H1 (cell line): ENCODE measurements around the gene ARMC10. TPM values are rescaled to one million over a fixed set of nuclear protein-coding genes. Genes with fewer than 3 reads are reported as not detected.
A peak's percentile ranks its signal among the peaks of the same experiment; 100 is the strongest.

Source experiments
- BRCA1 ChIP-seq: IDR thresholded peaks from 2 replicates; pipeline ENCODE4 v1.6.1; 2012; ENCODE audit warnings: low read depth, low read length, improper control_type of control experiment
- CBX5 ChIP-seq: fragments of 300-800, 300-1000 bp; sonication (generic); IDR thresholded peaks from 2 replicates; pipeline ENCODE4 v1.7.1; 2016; ENCODE audit warnings: antibody characterized with exemption, low read length, low read depth
- CEBPB ChIP-seq: IDR thresholded peaks from 2 replicates; pipeline ENCODE4 v1.6.1; 2012; ENCODE audit warnings: low read depth, low read length
- CHD1 ChIP-seq: IDR thresholded peaks from 2 replicates; pipeline ENCODE4 v1.6.1; 2012; ENCODE audit warnings: low read depth, low read length, improper control_type of control experiment
- EGR1 ChIP-seq: IDR thresholded peaks from 2 replicates; pipeline ENCODE4 v1.6.1; 2011; ENCODE audit warnings: low read depth, low read length, borderline replicate concordance
- EP300 ChIP-seq, 2 experiments: IDR thresholded peaks; 1 replicate in 1 of 2; 2 replicates in 1 of 2; pipeline ENCODE4 v1.6.1; 2011 to 2012; ENCODE audit warnings: low read depth in 2 of 2, low read length in 2 of 2, mild to moderate bottlenecking in 2 of 2, borderline replicate concordance in 1 of 2, inconsistent platforms in 1 of 2, moderate library complexity in 1 of 2
- EZH2 ChIP-seq: fragments of 200-600 bp; sonication (generic); IDR thresholded peaks from 2 replicates; pipeline ENCODE4 v1.7.1; 2012; ENCODE audit warnings: low read depth, mild to moderate bottlenecking, moderate library complexity, low read length, inconsistent platforms; ENCODE audit not compliant: severe bottlenecking
- FOSL1 ChIP-seq: IDR thresholded peaks from 2 replicates; pipeline ENCODE4 v1.6.1; 2011; ENCODE audit warnings: mild to moderate bottlenecking, low read depth, low read length, moderate library complexity; ENCODE audit not compliant: insufficient read depth
- GTF2F1 ChIP-seq: IDR thresholded peaks from 2 replicates; pipeline ENCODE4 v1.6.1; 2012; ENCODE audit warnings: low read depth, low read length, improper control_type of control experiment, borderline replicate concordance
- HDAC2 ChIP-seq, 2 experiments: fragments of 300-600 bp in 1 of 2; sonication (generic) in 1 of 2; IDR thresholded peaks; 2 replicates each; pipeline ENCODE4 v1.6.1; 2011 to 2012; ENCODE audit warnings: low read depth in 2 of 2, low read length in 2 of 2, mild to moderate bottlenecking in 2 of 2, moderate library complexity in 2 of 2, borderline replicate concordance in 1 of 2, inconsistent platforms in 1 of 2
- JUN ChIP-seq: IDR thresholded peaks from 2 replicates; pipeline ENCODE4 v1.6.1; 2011; ENCODE audit warnings: low read depth, mild to moderate bottlenecking, improper control_type of control experiment, low read length
- KDM1A ChIP-seq: fragments of 200-600, 300-600 bp; sonication (generic); IDR thresholded peaks from 2 replicates; pipeline ENCODE4 v1.7.1; 2016; ENCODE audit warnings: mild to moderate bottlenecking, low read length, borderline replicate concordance
- KDM4A ChIP-seq: IDR thresholded peaks from one replicate; pipeline ENCODE4 v1.7.1; 2012; ENCODE audit warnings: low read depth, mild to moderate bottlenecking, moderate library complexity, low read length, inconsistent platforms; ENCODE audit not compliant: severe bottlenecking
- MAFK ChIP-seq: IDR thresholded peaks from 2 replicates; pipeline ENCODE4 v1.6.1; 2012; ENCODE audit warnings: low read depth, mild to moderate bottlenecking, improper control_type of control experiment, low read length
- NANOG ChIP-seq: IDR thresholded peaks from 2 replicates; pipeline ENCODE4 v1.6.1; 2011; ENCODE audit warnings: low read length, low read depth, mild to moderate bottlenecking, inconsistent platforms; ENCODE audit not compliant: insufficient read depth, poor library complexity, severe bottlenecking
- POLR2A ChIP-seq, 2 experiments: IDR thresholded peaks; 1 replicate in 1 of 2; 2 replicates in 1 of 2; pipeline ENCODE4 v1.6.1; 2011; ENCODE audit warnings: low read depth in 2 of 2, low read length in 2 of 2, mild to moderate bottlenecking in 2 of 2; ENCODE audit errors: control extremely low read depth in 1 of 2
- POU5F1 ChIP-seq: IDR thresholded peaks from 2 replicates; pipeline ENCODE4 v1.6.1; 2011; ENCODE audit warnings: low read depth, mild to moderate bottlenecking, low read length, moderate library complexity
- RAD21 ChIP-seq, 2 experiments: IDR thresholded peaks in 1 of 2; conservative IDR thresholded peaks in 1 of 2; 2 replicates each; pipeline ENCODE4 v1.6.1; 2011; ENCODE audit warnings: low read depth in 2 of 2, low read length in 2 of 2, improper control_type of control experiment in 1 of 2, inconsistent platforms in 1 of 2, mild to moderate bottlenecking in 1 of 2, moderate library complexity in 1 of 2
- SP1 ChIP-seq: IDR thresholded peaks from 2 replicates; pipeline ENCODE4 v1.6.1; 2011; ENCODE audit warnings: low read depth, low read length
- SP4 ChIP-seq: IDR thresholded peaks from 2 replicates; pipeline ENCODE4 v1.6.1; 2012; ENCODE audit warnings: low read length, inconsistent platforms
- SUZ12 ChIP-seq: fragments of 200-600 bp; sonication (generic); IDR thresholded peaks from 2 replicates; pipeline ENCODE4 v1.6.1; 2012; ENCODE audit warnings: mild to moderate bottlenecking, inconsistent platforms, low read length, moderate library complexity, mixed read lengths
- TBP ChIP-seq: IDR thresholded peaks from 2 replicates; pipeline ENCODE4 v1.6.1; 2011; ENCODE audit warnings: low read depth, low read length, improper control_type of control experiment
- polyA plus RNA-seq, 7 experiments: library from polyadenylated mRNA; depleted of rRNA in 3 of 7; stranded (reverse) in 5 of 7; unstranded in 2 of 7; fragments of >200 nt in 5 of 7; fragments of 200-250 nt in 2 of 7; gene quantifications; 1 replicate in 5 of 7; 2 replicates in 1 of 7; 4 replicates in 1 of 7; pipeline versions ENCODE4 v1.2.1 to v1.2.3, GENCODE V29; 2011 to 2013; ENCODE audit warnings: missing spikeins in 2 of 7, mixed read lengths in 2 of 7
- total RNA-seq: library from RNA; stranded (reverse); fragmentation: NEBNext Ultra II Directional; extraction: Animal tissue kit (Norgen Biotek cat#: 25700); gene quantifications from 2 replicates; pipeline ENCODE4 v1.2.1, GENCODE V29; 2021
- TF ChIP-seq, protein P1 (sequence below): IDR thresholded peaks from 2 replicates; pipeline ENCODE4 v1.6.1; 2012; ENCODE audit warnings: inconsistent platforms

Gene ARMC10
- total and polyA plus RNA-seq, 2 of the 8 experiments (the other 6 are each of a cell fraction or from before 2014, with no cell fraction given): 16.4 to 44.3 TPM

DNA sequence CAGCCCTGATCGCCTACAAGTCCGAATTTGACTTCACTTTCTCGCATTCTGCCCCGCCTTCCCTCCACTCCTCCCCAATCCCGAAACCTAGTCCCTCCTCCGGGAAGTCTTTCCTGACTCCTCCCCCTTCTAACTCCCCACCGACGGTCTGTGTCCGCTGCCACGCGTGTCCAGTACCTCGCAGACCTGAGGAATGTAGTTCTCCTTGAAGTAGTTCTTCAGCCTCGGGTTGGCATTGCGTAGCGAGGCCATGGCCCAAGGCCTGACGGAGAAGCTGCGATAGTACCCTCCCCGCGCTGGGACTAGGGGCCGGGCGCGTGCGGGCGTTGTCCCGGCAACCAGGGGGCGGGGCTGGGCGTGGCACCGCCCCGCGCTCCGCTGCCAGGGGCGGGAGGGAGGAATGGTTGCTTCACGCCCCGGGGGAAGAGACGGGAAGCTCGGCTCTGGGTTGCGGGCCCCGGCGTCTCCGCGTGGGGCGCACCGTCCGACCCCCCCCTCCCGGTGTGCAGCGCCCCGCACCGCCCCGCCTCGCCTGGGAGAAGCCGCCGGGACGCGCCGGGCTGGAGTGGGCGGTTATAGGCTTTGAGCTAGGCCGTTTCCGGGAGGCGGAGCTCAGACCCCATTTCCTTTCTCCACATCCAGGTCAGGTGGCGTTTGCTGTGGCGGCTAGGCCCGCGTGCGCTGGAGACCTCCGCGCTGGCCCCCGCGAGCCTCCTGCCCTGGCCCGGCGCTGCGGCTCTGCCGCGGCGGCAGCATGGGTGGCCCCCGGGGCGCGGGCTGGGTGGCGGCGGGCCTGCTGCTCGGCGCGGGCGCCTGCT lies at the start of gene ARMC10, which contains the start of gene FBXL13 (continued):
- TF ChIP-seq, protein P1, sequence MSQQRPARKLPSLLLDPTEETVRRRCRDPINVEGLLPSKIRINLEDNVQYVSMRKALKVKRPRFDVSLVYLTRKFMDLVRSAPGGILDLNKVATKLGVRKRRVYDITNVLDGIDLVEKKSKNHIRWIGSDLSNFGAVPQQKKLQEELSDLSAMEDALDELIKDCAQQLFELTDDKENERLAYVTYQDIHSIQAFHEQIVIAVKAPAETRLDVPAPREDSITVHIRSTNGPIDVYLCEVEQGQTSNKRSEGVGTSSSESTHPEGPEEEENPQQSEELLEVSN: peak; percentile 62; the same call in 1 of the 2 replicates
- no peak for TF ChIP-seq NANOG
- TF ChIP-seq RAD21 (IDR thresholded peaks at IDR 0.05 in 1 of 2, conservative IDR thresholded peaks at IDR 0.05 in 1 of 2; ENCODE audit: low read depth in 2 of 2, low read length in 2 of 2): no peak
- no peak for TF ChIP-seq FOSL1
- no peak for TF ChIP-seq BRCA1
- peak; percentile 61 for TF ChIP-seq CEBPB
- TF ChIP-seq EGR1: 0 out of 2 replicates have a peak, but pooled peaks have one; percentile 16
- TF ChIP-seq SUZ12: no peak
- no peak for TF ChIP-seq EZH2
- no peak for TF ChIP-seq CBX5
- TF ChIP-seq GTF2F1: no peak
- TF ChIP-seq TBP: peak; percentile 41; the same call in 1 of the 2 replicates
- no peak for TF ChIP-seq EP300 (IDR thresholded peaks at IDR 0.05; ENCODE audit: borderline replicate concordance in 1 of 2, low read depth in 2 of 2, low read length in 2 of 2)
- no peak for TF ChIP-seq JUN
- no peak for TF ChIP-seq CHD1
- TF ChIP-seq SP4: peak; percentile 80; the same call in 1 of the 2 replicates
- no peak for TF ChIP-seq KDM1A
- no peak for TF ChIP-seq POU5F1
- TF ChIP-seq MAFK: no peak
- TF ChIP-seq POLR2A (IDR thresholded peaks at IDR 0.05; ENCODE audit: control extremely low read depth in 1 of 2, low read depth in 2 of 2, low read length in 2 of 2): peak in 1 of 2 experiments; percentile 23; a peak in 1 of 3 replicates
- peak in 1 of 2 experiments; percentile 98; a peak in 2 of 4 replicates for TF ChIP-seq HDAC2 (IDR thresholded peaks at IDR 0.05; ENCODE audit: borderline replicate concordance in 1 of 2, low read depth in 2 of 2, low read length in 2 of 2)
- peak; percentile 76 for TF ChIP-seq KDM4A
- TF ChIP-seq SP1: peak; percentile 34; the same call in 1 of the 2 replicates
